Naive thymus-derived CD4-positive, alpha-beta T cell (primary cell): Measurements from ENCODE around the gene TSHZ2. TPM values are rescaled to one million over a fixed set of nuclear protein-coding genes. Genes with fewer than 3 reads are reported as not detected.
"Not testable (repeated sequence)": the region's sequence is repeated elsewhere in the genome, so short reads cannot be mapped to it uniquely, and the experiment has no call there.

Experiments used
- ATAC-seq: fragments of 150-1000 bp; cut with Tn5 transposase; 2 replicates; pipeline ENCODE4 v1.10.0; 2021; ENCODE audit warnings: mild to moderate bottlenecking, moderate library complexity
- CTCF ChIA-PET: fragments of 350-600 bp; sonication (Branson Sonifier 250); formaldehyde crosslinking; loops from one replicate; lab custom pipeline; 2021; ENCODE audit warnings: antibody characterized with exemption; lab: Charles Lee
- POLR2A ChIA-PET: fragments of 350-600 bp; sonication (Branson Sonifier 250); formaldehyde crosslinking; loops from one replicate; lab custom pipeline; 2021; ENCODE audit warnings: antibody characterized with exemption, inconsistent platforms; lab: Charles Lee
- DNase-seq, 9 donors: peaks; one replicate each; pipeline versions ENCODE4 v3.0.0 to v3.0.0-alpha.2; 2020 to 2022; ENCODE audit warnings: mixed read lengths in 1 of 9
- H3K27ac ChIP-seq: one replicate; pipeline ENCODE4 v1.7.0; 2013; ENCODE audit warnings: mild to moderate bottlenecking, low read depth, low read length, moderate library complexity
- H3K27me3 ChIP-seq, 2 donors: one replicate each; pipeline ENCODE4 v1.7.0; 2013; ENCODE audit warnings: low read length in 2 of 2, mild to moderate bottlenecking in 2 of 2, moderate library complexity in 2 of 2; ENCODE audit not compliant: control insufficient read depth in 2 of 2, insufficient read depth in 2 of 2
- H3K36me3 ChIP-seq, 3 experiments: 1 replicate in 2 of 3; 2 replicates in 1 of 3; pipeline ENCODE4 v1.7.0; 2013; ENCODE audit warnings: low read length in 3 of 3, mild to moderate bottlenecking in 3 of 3, moderate library complexity in 1 of 3; ENCODE audit not compliant: insufficient read depth in 3 of 3, control insufficient read depth in 2 of 3
- H3K4me1 ChIP-seq, 2 donors: one replicate each; pipeline ENCODE4 v1.7.0; 2013; ENCODE audit warnings: low read length in 2 of 2, mild to moderate bottlenecking in 2 of 2, moderate library complexity in 1 of 2; ENCODE audit not compliant: control insufficient read depth in 2 of 2, insufficient read depth in 2 of 2
- H3K4me3 ChIP-seq: 2 replicates; pipeline ENCODE4 v1.7.0; 2013; ENCODE audit warnings: mild to moderate bottlenecking, low read length
- H3K9me3 ChIP-seq, 3 experiments: 1 replicate in 2 of 3; 2 replicates in 1 of 3; pipeline ENCODE4 v1.7.0; 2013; ENCODE audit warnings: low read length in 3 of 3; ENCODE audit not compliant: control insufficient read depth in 2 of 3
- H3K27ac Mint-ChIP-seq, 9 donors: one replicate each; pipeline ENCODE4 v1.8.0; 2020 to 2022; ENCODE audit warnings: mixed read lengths in 9 of 9, mild to moderate bottlenecking in 8 of 9, moderate library complexity in 5 of 9, inconsistent platforms in 2 of 9
- H3K27me3 Mint-ChIP-seq, 5 donors: one replicate each; pipeline ENCODE4 v1.8.0; 2021 to 2022; ENCODE audit warnings: mixed read lengths in 5 of 5, mild to moderate bottlenecking in 1 of 5
- H3K36me3 Mint-ChIP-seq, 5 donors: one replicate each; pipeline ENCODE4 v1.8.0; 2020 to 2022; ENCODE audit warnings: mixed read lengths in 5 of 5, mild to moderate bottlenecking in 3 of 5, inconsistent platforms in 1 of 5
- H3K4me1 Mint-ChIP-seq, 7 donors: one replicate each; pipeline ENCODE4 v1.8.0; 2020 to 2022; ENCODE audit warnings: mixed read lengths in 7 of 7, mild to moderate bottlenecking in 3 of 7, inconsistent platforms in 1 of 7
- H3K4me3 Mint-ChIP-seq, 10 donors: one replicate each; pipeline ENCODE4 v1.8.0; 2020 to 2022; ENCODE audit warnings: mild to moderate bottlenecking in 10 of 10, mixed read lengths in 10 of 10, moderate library complexity in 6 of 10, inconsistent platforms in 2 of 10
- H3K9me3 Mint-ChIP-seq, 11 donors: one replicate each; pipeline ENCODE4 v1.8.0; 2020 to 2022; ENCODE audit warnings: mixed read lengths in 11 of 11, mild to moderate bottlenecking in 4 of 11, inconsistent platforms in 1 of 11, moderate library complexity in 1 of 11
- intact Hi-C, 2 donors: fragments of 100-400 bp; cut with micrococcal nuclease; formaldehyde crosslinking; loops; one replicate each; pipeline ENCODE4 v1.15.1; 2023
- polyA plus RNA-seq, 2 donors: library from polyadenylated mRNA; unstranded; fragments of 300-500 nt; fragmentation: Illumina TruSeq; gene quantifications; one replicate each; pipeline ENCODE4 v1.2.3, GENCODE V29; 2021
- total RNA-seq, 6 experiments: library from RNA in 5 of 6; stranded (reverse) in 5 of 6; gene quantifications; 1 replicate in 5 of 6; 2 replicates in 1 of 6; pipeline ENCODE4 v1.2.3 and lab custom pipeline; 2021 to 2026

TSHZ2 gene
- total and polyA plus RNA-seq, 7 experiments from 2014 or later = 6.0 to 84.5 (median 42.5) TPM

DNA sequence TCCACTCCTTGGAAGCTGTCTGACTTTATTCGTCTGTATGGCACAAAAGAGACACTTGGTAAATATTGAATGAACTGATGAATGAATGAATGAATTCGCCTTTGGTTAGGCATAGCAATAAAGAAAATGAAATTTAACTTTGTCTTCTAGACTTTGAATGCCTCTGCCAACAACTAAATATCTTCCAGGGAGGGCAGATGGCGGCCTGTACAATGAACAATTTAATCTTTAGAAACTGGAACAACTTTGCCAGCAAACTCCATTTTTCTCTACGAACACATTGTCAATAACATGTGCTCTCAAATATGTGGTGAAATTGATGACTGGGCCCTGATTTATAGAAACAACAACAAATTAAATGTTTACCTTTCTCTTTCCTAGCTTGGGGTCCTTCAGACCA is 480.9 kb downstream of the TSHZ2 start:
- CTCF ChIA-PET = no interaction called here
- peaks cover 17 to 69% (median 35%) of the 10 kb centered on the region in 11 donors for H3K9me3 Mint-ChIP-seq
- no peak for ATAC-seq
- Histone ChIP-seq H3K9me3 (peaks cover 0 to 29% (median 9%) of the 10 kb centered on the region in 3 experiments), H3K4me1 (no peaks in the 10 kb centered on the region), H3K27ac (no peak overlapping the region), H3K36me3 (no peaks in the 10 kb centered on the region), H3K27me3 (no peaks in the 10 kb centered on the region), H3K4me3 (no peak overlapping the region)
- no peaks in the 10 kb centered on the region for H3K27me3 Mint-ChIP-seq
- H3K4me1 Mint-ChIP-seq = peaks cover 0 to 1% (median 0%) of the 10 kb centered on the region in 7 donors
- no peak for DNase-seq
- H3K27ac Mint-ChIP-seq = no peak overlapping the region
- H3K36me3 Mint-ChIP-seq = peaks cover 21 to 58% (median 47%) of the 10 kb centered on the region in 5 donors
- H3K4me3 Mint-ChIP-seq = no peak overlapping the region
- intact Hi-C loops = no loop called here
- POLR2A ChIA-PET = no interaction called here

GRCh38 chr20:53454675-53455276 is 482.6 kb downstream of the TSHZ2 start:
- Histone ChIP-seq H3K4me1 (no peaks in the 10 kb centered on the region), H3K36me3 (no peaks in the 10 kb centered on the region), H3K27me3 (no peaks in the 10 kb centered on the region), H3K4me3 (no peak overlapping the region), H3K27ac (no peak overlapping the region), H3K9me3 (peaks cover 0 to 12% (median 0%) of the 10 kb centered on the region in 3 experiments)
- ATAC-seq (no peak), DNase-seq (no peak)
- Mint-ChIP-seq H3K36me3 (peaks cover 9 to 43% (median 32%) of the 10 kb centered on the region in 5 donors), H3K27me3 (no peaks in the 10 kb centered on the region), H3K4me3 (no peak overlapping the region), H3K9me3 (peaks cover 8 to 56% (median 26%) of the 10 kb centered on the region in 11 donors), H3K4me1 (peaks cover 0 to 1% (median 0%) of the 10 kb centered on the region in 7 donors), H3K27ac (peak overlapping the region in 1 of 9 donors; percentile 46)
- POLR2A ChIA-PET = no interaction called here
- intact Hi-C loops = no loop called here
- CTCF ChIA-PET = no interaction called here

DNA sequence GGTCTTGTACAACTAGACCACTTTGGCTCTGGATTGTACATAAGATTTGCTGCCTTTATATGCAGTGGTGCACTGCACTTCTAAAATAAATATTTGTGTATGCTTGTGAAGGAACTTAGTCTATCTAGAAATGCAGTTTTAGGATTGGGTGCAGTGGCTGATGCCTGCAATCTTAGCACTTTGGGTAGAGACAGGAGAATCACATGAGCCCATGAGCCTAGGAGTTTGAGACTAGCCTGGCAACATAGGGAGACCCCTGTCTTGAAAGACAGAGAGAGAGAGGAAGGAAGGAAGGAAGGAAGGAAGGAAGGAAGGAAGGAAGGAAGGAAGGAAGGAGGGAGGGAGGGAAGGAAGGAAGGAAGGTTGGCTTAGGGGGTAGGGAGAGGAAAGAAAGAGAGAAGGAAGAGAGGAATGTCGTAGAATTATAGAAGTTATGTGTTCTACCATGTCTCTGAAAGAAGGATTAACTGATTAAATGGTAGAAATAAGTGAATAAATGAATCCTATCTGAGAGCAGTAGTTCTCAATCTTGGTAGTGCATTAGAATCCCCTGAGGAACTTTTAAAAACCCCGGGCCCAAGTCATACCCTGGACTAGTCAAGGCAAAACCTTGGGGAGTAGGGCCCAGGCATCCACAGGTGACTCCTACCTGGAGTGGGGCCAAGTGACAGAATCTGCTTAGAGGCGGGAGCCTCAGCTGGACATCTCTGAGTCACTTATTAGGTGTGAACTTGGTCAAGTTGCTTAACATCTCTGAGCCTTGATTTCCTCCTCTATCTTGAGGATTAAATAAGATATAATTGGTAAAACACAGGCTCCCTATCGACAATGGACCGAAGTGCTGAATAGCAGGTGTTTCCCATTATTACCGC is 491.2 kb downstream of the TSHZ2 start:
- Mint-ChIP-seq H3K9me3 (peaks cover 0 to 10% (median 3%) of the 10 kb centered on the region in 11 donors), H3K36me3 (peaks cover 0 to 22% (median 10%) of the 10 kb centered on the region in 5 donors), H3K27ac (peak overlapping the region in 1 of 9 donors; percentile 45), H3K4me3 (no peak overlapping the region), H3K27me3 (no peaks in the 10 kb centered on the region), H3K4me1 (peaks cover 0 to 5% (median 0%) of the 10 kb centered on the region in 7 donors)
- Histone ChIP-seq H3K4me3 (no peak overlapping the region), H3K4me1 (no peaks in the 10 kb centered on the region), H3K9me3 (no peaks in the 10 kb centered on the region), H3K27ac (no peak overlapping the region), H3K36me3 (no peaks in the 10 kb centered on the region), H3K27me3 (no peaks in the 10 kb centered on the region)
- POLR2A ChIA-PET = no interaction called here
- ATAC-seq = no peak
- intact Hi-C loops = no loop called here
- CTCF ChIA-PET = no interaction called here
- no peak for DNase-seq

- Histone ChIP-seq H3K27me3 (no peaks in the 10 kb centered on the region), H3K9me3 (no peaks in the 10 kb centered on the region), H3K4me3 (no peak overlapping the region), H3K4me1 (no peaks in the 10 kb centered on the region), H3K36me3 (no peaks in the 10 kb centered on the region), H3K27ac (no peak overlapping the region)
- POLR2A ChIA-PET = no interaction called here
- DNase-seq (no peak), ATAC-seq (no peak)
- CTCF ChIA-PET = interaction anchor here (0.6 kb wide), 1 partner anchor 933 kb away, joined by 4 read pairs; no protein-coding TSS in a partner anchor
- Mint-ChIP-seq H3K4me3 (no peak overlapping the region), H3K27me3 (peaks cover 0 to 2% (median 0%) of the 10 kb centered on the region in 5 donors), H3K9me3 (peaks cover 0 to 6% (median 1%) of the 10 kb centered on the region in 11 donors), H3K36me3 (peaks cover under 1 to 25% (median 12%) of the 10 kb centered on the region in 5 donors), H3K27ac (no peak overlapping the region), H3K4me1 (peaks cover 0 to 5% (median 0%) of the 10 kb centered on the region in 7 donors)
- intact Hi-C loops = no loop called here
These were observed 494.1 kb downstream of the TSHZ2 start for GRCh38 chr20:53466279-53466678.

- no peaks in the 10 kb centered on the region for H3K4me1 ChIP-seq
- ChIA-PET CTCF (no interaction called here), POLR2A (no interaction called here)
- peaks cover 0 to 10% (median 4%) of the 10 kb centered on the region in 11 donors for H3K9me3 Mint-ChIP-seq
- H3K27ac ChIP-seq = no peak overlapping the region
- H3K27me3 ChIP-seq = no peaks in the 10 kb centered on the region
- DNase-seq (no peak), ATAC-seq (no peak)
- no peak overlapping the region for H3K4me3 Mint-ChIP-seq
- H3K36me3 ChIP-seq = no peaks in the 10 kb centered on the region
- intact Hi-C loops = no loop called here
- peaks cover 0 to 2% (median 0%) of the 10 kb centered on the region in 5 donors for H3K27me3 Mint-ChIP-seq
- H3K4me3 ChIP-seq = no peak overlapping the region
- H3K27ac Mint-ChIP-seq = no peak overlapping the region
- H3K4me1 Mint-ChIP-seq = peaks cover 0 to 4% (median 0%) of the 10 kb centered on the region in 7 donors
- no peaks in the 10 kb centered on the region for H3K9me3 ChIP-seq
- H3K36me3 Mint-ChIP-seq = peaks cover 0 to 26% (median 16%) of the 10 kb centered on the region in 5 donors
These were observed 496.4 kb downstream of the TSHZ2 start for GRCh38 chr20:53468587-53468986.

- H3K36me3 ChIP-seq, H3K9me3 ChIP-seq, H3K4me1 ChIP-seq, CTCF ChIA-PET, H3K9me3 Mint-ChIP-seq, intact Hi-C loops, H3K27ac ChIP-seq, H3K4me3 Mint-ChIP-seq, H3K4me1 Mint-ChIP-seq, H3K27me3 ChIP-seq, DNase-seq, H3K27ac Mint-ChIP-seq, H3K4me3 ChIP-seq, POLR2A ChIA-PET, ATAC-seq, H3K27me3 Mint-ChIP-seq: not testable (repeated sequence)
- peaks cover 0 to 14% (median 12%) of the 10 kb centered on the region in 5 donors for H3K36me3 Mint-ChIP-seq
These were observed 500.7 kb downstream of the TSHZ2 start for GRCh38 chr20:53472859-53473258.
